GM12878 (cell line): ENCODE measurements around the gene GPC3. TPM values are rescaled to one million over a fixed set of nuclear protein-coding genes. Genes with fewer than 3 reads are reported as not detected.

Experiments
- ATAC-seq: fragments of 200-7000 bp; cut with Tn5 transposase; 3 replicates; pipeline ENCODE4 v1.9.1; 2020; ENCODE audit warnings: mild to moderate bottlenecking, moderate library complexity
- BruUV-seq: library from RNA; stranded (reverse); fragments of 400-500 nt; replicated peaks from 2 replicates; lab custom pipeline; 2021; lab: Mats Ljungman, UMichigan
- CTCF ChIA-PET: fragments of 300-600 bp; sonication (Branson Sonifier 250); formaldehyde crosslinking; extraction: SDS; loops from one replicate; lab custom pipeline; 2021; ENCODE audit warnings: inconsistent platforms; lab: Yijun Ruan, JAX
- POLR2A ChIA-PET: fragments of 350-600 bp; formaldehyde crosslinking; extraction: SDS; loops from one replicate; lab custom pipeline; 2021; ENCODE audit warnings: inconsistent platforms; lab: Charles Lee
- RAD21 ChIA-PET: fragments of 300-600 bp; sonication (Branson Sonifier 250); formaldehyde crosslinking; loops from one replicate; lab custom pipeline; 2023; ENCODE audit warnings: antibody characterized with exemption; ENCODE audit not compliant: unreplicated experiment; lab: Charles Lee
- SMC1A ChIA-PET: fragments of 300-600 bp; sonication (Branson Sonifier 250); formaldehyde crosslinking; loops from one replicate; lab custom pipeline; 2023; ENCODE audit not compliant: unreplicated experiment, uncharacterized antibody; lab: Charles Lee
- DNase-seq: peaks from one replicate; pipeline ENCODE4 v3.0.0-alpha.2; 2011; ENCODE audit warnings: low read depth, low spot score
- FAIRE-seq: peaks from 3 replicates; lab custom pipeline; 2011; peaks lifted over from hg19 to GRCh38; lab: Jason Lieb, UNC
- H2AFZ ChIP-seq: 2 replicates; pipeline ENCODE4 v1.6.0; 2011; ENCODE audit warnings: low read depth, low read length, control low read depth; ENCODE audit not compliant: control insufficient read depth
- H3K27ac ChIP-seq: 2 replicates; pipeline ENCODE4 v1.5.1; 2011; ENCODE audit warnings: control low read depth; ENCODE audit not compliant: control insufficient read depth, insufficient read depth
- H3K27me3 ChIP-seq, 2 experiments: replicated peaks in 1 of 2; 2 replicates each; pipeline versions ENCODE4 v1.6.0 to v1.6.1; 2011; ENCODE audit warnings: low read length in 1 of 2; ENCODE audit not compliant: control insufficient read depth in 2 of 2, insufficient read depth in 2 of 2
- H3K36me3 ChIP-seq, 2 experiments: 2 replicates each; pipeline ENCODE4 v1.5.1; 2011; ENCODE audit warnings: low read length in 1 of 2; ENCODE audit not compliant: control insufficient read depth in 2 of 2, insufficient read depth in 2 of 2
- H3K4me1 ChIP-seq: 2 replicates; pipeline ENCODE4 v1.6.1; 2011; ENCODE audit warnings: mild to moderate bottlenecking, low read length, moderate library complexity, mixed read lengths; ENCODE audit not compliant: control insufficient read depth, insufficient read depth
- H3K4me2 ChIP-seq: 2 replicates; pipeline ENCODE4 v1.6.0; 2011; ENCODE audit warnings: control low read depth; ENCODE audit not compliant: control insufficient read depth, insufficient read depth
- H3K4me3 ChIP-seq: fragments of 200-600 bp; sonication (generic); 2 replicates; pipeline ENCODE4 v1.5.1; 2016
- H3K79me2 ChIP-seq: 2 replicates; pipeline ENCODE4 v1.6.0; 2011; ENCODE audit warnings: low read length; ENCODE audit not compliant: control insufficient read depth, insufficient read depth
- H3K9ac ChIP-seq: 2 replicates; pipeline ENCODE4 v1.8.0; 2011; ENCODE audit warnings: low read length, control low read depth, mixed read lengths; ENCODE audit not compliant: control insufficient read depth, insufficient read depth
- H3K9me3 ChIP-seq: replicated peaks from 3 replicates; pipeline ENCODE4 v1.5.1; 2011; ENCODE audit warnings: mild to moderate bottlenecking, low read length; ENCODE audit not compliant: control insufficient read depth, insufficient read depth
- H4K20me1 ChIP-seq: 2 replicates; pipeline ENCODE4 v1.6.0; 2011; ENCODE audit not compliant: control insufficient read depth, insufficient read depth
- CBFB ChIP-seq: IDR thresholded peaks from 2 replicates; pipeline ENCODE4 v1.6.1; 2016; ENCODE audit warnings: antibody characterized with exemption, low read depth
- CEBPB ChIP-seq, 2 experiments: fragments of 150-350 bp in 1 of 2; IDR thresholded peaks; 2 replicates each; pipeline ENCODE4 v1.6.1; 2012 to 2014; ENCODE audit warnings: low read depth in 2 of 2, low read length in 2 of 2, borderline replicate concordance in 1 of 2, inconsistent platforms in 1 of 2
- CHD2 ChIP-seq: IDR thresholded peaks from 2 replicates; pipeline ENCODE4 v1.6.1; 2011; ENCODE audit warnings: low read depth, low read length, improper control_type of control experiment, borderline replicate concordance
- ETV6 ChIP-seq, 2 experiments: fragments of 450-650 bp in 1 of 2; IDR thresholded peaks in 1 of 2; conservative IDR thresholded peaks in 1 of 2; 2 replicates each; pipeline ENCODE4 v1.6.1; 2014; ENCODE audit warnings: antibody characterized with exemption in 1 of 2, borderline replicate concordance in 1 of 2, low read depth in 1 of 2, mild to moderate bottlenecking in 1 of 2, moderate library complexity in 1 of 2
- IKZF2 ChIP-seq, 2 experiments: fragments of 450-650 bp; IDR thresholded peaks; 2 replicates each; pipeline ENCODE4 v1.6.1; 2017; ENCODE audit warnings: mild to moderate bottlenecking in 2 of 2, moderate library complexity in 2 of 2
- NRF1 ChIP-seq: conservative IDR thresholded peaks from 2 replicates; pipeline ENCODE4 v1.6.1; 2011; ENCODE audit warnings: mild to moderate bottlenecking, low read depth, low read length, improper control_type of control experiment
- PAX5 ChIP-seq: IDR thresholded peaks from 2 replicates; pipeline ENCODE4 v1.6.1; 2011; ENCODE audit warnings: low read depth, low read length, borderline replicate concordance
- ZZZ3 ChIP-seq: IDR thresholded peaks from 2 replicates; pipeline ENCODE4 v1.6.1; 2011; ENCODE audit warnings: low read depth; ENCODE audit not compliant: control insufficient read depth, insufficient read length
- WGBS: methylation state at CpG from one replicate; pipeline ENCODE4 v1.1.6; 2016; ENCODE audit warnings: low lambda C conversion rate; ENCODE audit not compliant: insufficient replicate concordance, insufficient coverage; ENCODE audit errors: missing lambda C conversion rate; 5-methylcytosine and 5-hydroxymethylcytosine counted together
- in situ Hi-C: fragments of 300-500 bp; cut with MboI; formaldehyde crosslinking; loops from 9 replicates; pipeline ENCODE4 v1.14.3; 2018; ENCODE audit warnings: mixed read lengths
- intact Hi-C: fragments of 100-400 bp; cut with micrococcal nuclease; formaldehyde crosslinking; loops from one replicate; pipeline ENCODE4 v1.14.2; 2022; ENCODE audit not compliant: unreplicated experiment
- polyA plus RNA-seq, 11 experiments: library from polyadenylated mRNA; depleted of rRNA in 4 of 11; unstranded in 6 of 11; stranded (reverse) in 5 of 11; fragments of >200 nt; fragmentation: Nextera tagmentation in 4 of 11; fragmentation: Illumina TruSeq in 1 of 11; extraction: Ambion mirVana in 4 of 11; extraction: Trizol in 1 of 11; gene quantifications; 1 replicate in 1 of 11; 2 replicates in 10 of 11; pipeline versions ENCODE4 v1.2.1 to v1.2.3, GENCODE V29; 2011 to 2016; ENCODE audit warnings: inconsistent platforms in 2 of 11, missing spikeins in 2 of 11, low read depth in 1 of 11
- total RNA-seq, 4 experiments: library from RNA; depleted of rRNA in 3 of 4; stranded (reverse); fragments of >200 nt in 3 of 4; fragmentation: Illumina TruSeq in 1 of 4; extraction: Trizol in 1 of 4; gene quantifications; 2 replicates each; pipeline versions ENCODE4 v1.2.1 to v1.2.3, GENCODE V29; 2013 to 2021
- TF ChIP-seq, protein P1 (sequence below): fragments of 450-650 bp; IDR thresholded peaks from 2 replicates; pipeline ENCODE4 v1.6.1; 2016; ENCODE audit warnings: mild to moderate bottlenecking, moderate library complexity, borderline replicate concordance
- TF ChIP-seq, protein P2 (sequence below): fragments of 450-650 bp; IDR thresholded peaks from 2 replicates; pipeline ENCODE4 v1.6.1; 2016; ENCODE audit warnings: mild to moderate bottlenecking
- TF ChIP-seq, protein P3 (sequence below): IDR thresholded peaks from 2 replicates; pipeline ENCODE4 v1.6.1; 2011; ENCODE audit warnings: borderline replicate concordance, low read depth, mild to moderate bottlenecking, moderate library complexity, low read length; ENCODE audit not compliant: insufficient read depth, poor library complexity, severe bottlenecking

Gene GPC3
- total and polyA plus RNA-seq, 10 of the 15 experiments (the other 5 are each of a cell fraction or from before 2014, with no cell fraction given) = 0.09 to 0.82 TPM; not detected in 8

DNA sequence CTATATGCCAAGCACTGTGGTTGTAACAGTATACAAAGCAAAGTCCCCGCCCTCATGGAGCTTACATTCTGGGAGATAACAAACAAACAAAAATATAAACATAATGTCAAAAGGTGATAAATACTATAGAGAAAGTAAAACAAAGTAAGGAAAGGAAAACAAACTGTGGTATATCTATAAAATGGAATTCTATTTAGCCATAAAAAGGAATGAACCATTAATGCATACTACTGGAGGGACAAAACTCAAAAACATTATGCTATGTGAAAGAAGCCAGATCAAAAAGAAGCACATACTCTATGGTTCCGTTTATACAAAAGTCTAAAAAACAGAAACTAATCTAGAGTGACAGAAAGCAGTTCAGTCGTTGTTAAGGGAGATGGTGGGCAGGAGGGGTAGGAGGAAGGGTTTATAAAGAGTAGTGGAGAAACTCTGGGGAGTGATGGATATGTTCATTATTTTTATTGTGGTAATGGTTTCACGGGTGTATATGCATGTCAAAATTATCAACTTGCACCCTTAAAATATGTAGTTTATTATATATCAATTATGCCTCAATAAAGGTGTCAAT is 31.5 kb downstream of the GPC3 start (continued):
- TF ChIP-seq CEBPB (IDR thresholded peaks at IDR 0.05; ENCODE audit: borderline replicate concordance in 1 of 2, low read depth in 2 of 2, low read length in 2 of 2) (no peak), CHD2 (no peak), ETV6 (conservative IDR thresholded peaks at IDR 0.05 in 1 of 2, IDR thresholded peaks at IDR 0.05 in 1 of 2; ENCODE audit: borderline replicate concordance in 1 of 2, low read depth in 1 of 2) (no peak)
- TF ChIP-seq, all 136 proteins: peak for 0

- Histone ChIP-seq H3K79me2 (no peaks in the 10 kb centered on the region), H3K27me3 (no peaks in the 10 kb centered on the region), H3K4me2 (no peak overlapping the region), H2AFZ (no peak overlapping the region), H3K27ac (no peak overlapping the region), H3K9me3 (no peaks in the 10 kb centered on the region), H3K36me3 (no peaks in the 10 kb centered on the region), H3K4me1 (no peaks in the 10 kb centered on the region), H3K9ac (no peak overlapping the region), H3K4me3 (no peak overlapping the region), H4K20me1 (no peaks in the 10 kb centered on the region)
- BruUV-seq = no TSS peak
- intact Hi-C loops (no loop called here), in situ Hi-C loops (no loop called here)
- ChIA-PET CTCF (no interaction called here), POLR2A (no interaction called here), SMC1A (no interaction called here), RAD21 (no interaction called here)
- 5% methylated on average over 2 of the region's 2 CpGs for WGBS
- ATAC-seq (no peak), DNase-seq (no peak), FAIRE-seq (no peak)
- TF ChIP-seq, protein P1, sequence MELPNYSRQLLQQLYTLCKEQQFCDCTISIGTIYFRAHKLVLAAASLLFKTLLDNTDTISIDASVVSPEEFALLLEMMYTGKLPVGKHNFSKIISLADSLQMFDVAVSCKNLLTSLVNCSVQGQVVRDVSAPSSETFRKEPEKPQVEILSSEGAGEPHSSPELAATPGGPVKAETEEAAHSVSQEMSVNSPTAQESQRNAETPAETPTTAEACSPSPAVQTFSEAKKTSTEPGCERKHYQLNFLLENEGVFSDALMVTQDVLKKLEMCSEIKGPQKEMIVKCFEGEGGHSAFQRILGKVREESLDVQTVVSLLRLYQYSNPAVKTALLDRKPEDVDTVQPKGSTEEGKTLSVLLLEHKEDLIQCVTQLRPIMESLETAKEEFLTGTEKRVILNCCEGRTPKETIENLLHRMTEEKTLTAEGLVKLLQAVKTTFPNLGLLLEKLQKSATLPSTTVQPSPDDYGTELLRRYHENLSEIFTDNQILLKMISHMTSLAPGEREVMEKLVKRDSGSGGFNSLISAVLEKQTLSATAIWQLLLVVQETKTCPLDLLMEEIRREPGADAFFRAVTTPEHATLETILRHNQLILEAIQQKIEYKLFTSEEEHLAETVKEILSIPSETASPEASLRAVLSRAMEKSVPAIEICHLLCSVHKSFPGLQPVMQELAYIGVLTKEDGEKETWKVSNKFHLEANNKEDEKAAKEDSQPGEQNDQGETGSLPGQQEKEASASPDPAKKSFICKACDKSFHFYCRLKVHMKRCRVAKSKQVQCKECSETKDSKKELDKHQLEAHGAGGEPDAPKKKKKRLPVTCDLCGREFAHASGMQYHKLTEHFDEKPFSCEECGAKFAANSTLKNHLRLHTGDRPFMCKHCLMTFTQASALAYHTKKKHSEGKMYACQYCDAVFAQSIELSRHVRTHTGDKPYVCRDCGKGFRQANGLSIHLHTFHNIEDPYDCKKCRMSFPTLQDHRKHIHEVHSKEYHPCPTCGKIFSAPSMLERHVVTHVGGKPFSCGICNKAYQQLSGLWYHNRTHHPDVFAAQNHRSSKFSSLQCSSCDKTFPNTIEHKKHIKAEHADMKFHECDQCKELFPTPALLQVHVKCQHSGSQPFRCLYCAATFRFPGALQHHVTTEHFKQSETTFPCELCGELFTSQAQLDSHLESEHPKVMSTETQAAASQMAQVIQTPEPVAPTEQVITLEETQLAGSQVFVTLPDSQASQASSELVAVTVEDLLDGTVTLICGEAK = no peak
- TF ChIP-seq NRF1 (no peak), PAX5 (no peak), CBFB (no peak), IKZF2 (IDR thresholded peaks at IDR 0.05) (no peak), ZZZ3 (no peak)
- TF ChIP-seq, protein P2, sequence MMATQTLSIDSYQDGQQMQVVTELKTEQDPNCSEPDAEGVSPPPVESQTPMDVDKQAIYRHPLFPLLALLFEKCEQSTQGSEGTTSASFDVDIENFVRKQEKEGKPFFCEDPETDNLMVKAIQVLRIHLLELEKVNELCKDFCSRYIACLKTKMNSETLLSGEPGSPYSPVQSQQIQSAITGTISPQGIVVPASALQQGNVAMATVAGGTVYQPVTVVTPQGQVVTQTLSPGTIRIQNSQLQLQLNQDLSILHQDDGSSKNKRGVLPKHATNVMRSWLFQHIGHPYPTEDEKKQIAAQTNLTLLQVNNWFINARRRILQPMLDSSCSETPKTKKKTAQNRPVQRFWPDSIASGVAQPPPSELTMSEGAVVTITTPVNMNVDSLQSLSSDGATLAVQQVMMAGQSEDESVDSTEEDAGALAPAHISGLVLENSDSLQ = no peak
- TF ChIP-seq, protein P3, sequence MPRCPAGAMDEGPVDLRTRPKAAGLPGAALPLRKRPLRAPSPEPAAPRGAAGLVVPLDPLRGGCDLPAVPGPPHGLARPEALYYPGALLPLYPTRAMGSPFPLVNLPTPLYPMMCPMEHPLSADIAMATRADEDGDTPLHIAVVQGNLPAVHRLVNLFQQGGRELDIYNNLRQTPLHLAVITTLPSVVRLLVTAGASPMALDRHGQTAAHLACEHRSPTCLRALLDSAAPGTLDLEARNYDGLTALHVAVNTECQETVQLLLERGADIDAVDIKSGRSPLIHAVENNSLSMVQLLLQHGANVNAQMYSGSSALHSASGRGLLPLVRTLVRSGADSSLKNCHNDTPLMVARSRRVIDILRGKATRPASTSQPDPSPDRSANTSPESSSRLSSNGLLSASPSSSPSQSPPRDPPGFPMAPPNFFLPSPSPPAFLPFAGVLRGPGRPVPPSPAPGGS = no peak
Observed at GRCh38 chrX:133953078-133953477, 32.3 kb downstream of the GPC3 start.
